Activated T-cell treated with anti-CD3 and anti-CD28 coated beads for 1 hour (primary cell): ENCODE measurements around the gene TBXAS1.

Experiments used
- DNase-seq: peaks from one replicate; pipeline ENCODE4 v3.0.0-alpha.2; 2020; ENCODE audit warnings: low read depth

Gene TBXAS1

GRCh38 chr7:139948167-139948566 is 119.1 kb downstream of the TBXAS1 start:
- no peak for DNase-seq

GRCh38 chr7:139948587-139949335 is 119.7 kb downstream of the TBXAS1 start:
- no peak for DNase-seq

GRCh38 chr7:139949629-139950028 is 120.6 kb downstream of the TBXAS1 start:
- DNase-seq, result no peak

- no peak for DNase-seq
These were observed 121.9 kb downstream of the TBXAS1 start for GRCh38 chr7:139950881-139951525.

GRCh38 chr7:139953229-139953628 is 124.2 kb downstream of the TBXAS1 start:
- no peak for DNase-seq

GRCh38 chr7:139955109-139955820 is 126.2 kb downstream of the TBXAS1 start:
- no peak for DNase-seq

- no peak for DNase-seq
These were observed 129.7 kb downstream of the TBXAS1 start for GRCh38 chr7:139958599-139959284.

GRCh38 chr7:139959285-139959628 is 130.2 kb downstream of the TBXAS1 start:
- no peak for DNase-seq

GRCh38 chr7:139959718-139960117 is 130.7 kb downstream of the TBXAS1 start:
- no peak for DNase-seq

- DNase-seq, result no peak
These were observed 131.1 kb downstream of the TBXAS1 start for GRCh38 chr7:139960157-139960556.

GRCh38 chr7:139965942-139966628 is 137.0 kb downstream of the TBXAS1 start:
- DNase-seq, result no peak

- no peak for DNase-seq
These were observed 137.9 kb downstream of the TBXAS1 start for GRCh38 chr7:139966949-139967348.

GRCh38 chr7:139968931-139969330 is 139.9 kb downstream of the TBXAS1 start:
- DNase-seq, result no peak

GRCh38 chr7:139972029-139972428 is 143.0 kb downstream of the TBXAS1 start:
- DNase-seq, result no peak

GRCh38 chr7:139973101-139974050 is 144.3 kb downstream of the TBXAS1 start:
- DNase-seq, result no peak

GRCh38 chr7:139974179-139974811 is 145.2 kb downstream of the TBXAS1 start:
- no peak for DNase-seq

- no peak for DNase-seq
These were observed 147.2 kb downstream of the TBXAS1 start for GRCh38 chr7:139976055-139976837.

- DNase-seq, result no peak
These were observed 148.0 kb downstream of the TBXAS1 start for GRCh38 chr7:139976838-139977656.

GRCh38 chr7:139981511-139981895 is 152.4 kb downstream of the TBXAS1 start:
- DNase-seq, result no peak
